ENCODE data around the gene STUB1. TPM values are rescaled to one million over a fixed set of nuclear protein-coding genes. Genes with fewer than 3 reads are reported as not detected.

STUB1 gene
- total RNA-seq: 98.9 TPM
- long read RNA-seq, transcript STUB1-201 (7 exons, 1,472 nt): major isoform, 233 of 267 reads
- long read RNA-seq, transcript STUB1-204 (6 exons, 875 nt): minor isoform, 5 of 267 reads
- long read RNA-seq, partial matches to known transcripts: 13 of 267 reads
- long read RNA-seq, other reads (novel, unspliced or antisense): 13 of 267 reads

- no peaks in the 10 kb centered on the region for H3K27me3 ChIP-seq
- ATAC-seq (peak; percentile 84), DNase-seq (peak; percentile 94)
- peak within 1 kb of the TSS; percentile 89 for H3K27ac ChIP-seq
- peaks cover 17% of the 10 kb centered on the region for H3K36me3 ChIP-seq
- H3K9me3 ChIP-seq: no peaks in the 10 kb centered on the region
- H3K4me1 ChIP-seq: peaks cover 30% of the 10 kb centered on the region
- H3K4me3 ChIP-seq: peak within 1 kb of the TSS; percentile 70
- TF ChIP-seq CTCF (IDR thresholded peaks at IDR 0.05): no peak
- intact Hi-C loops (cut with DNase I): no loop called here
These were observed at the start of gene STUB1 for GRCh38 chr16:679814-680624. TSS of gene STUB1 (plus strand) at chr16:680410. CDS start at chr16:680526, 116 bp downstream.

GRCh38 chr16:630815-631405 is 49.3 kb upstream of the STUB1 start, which contains the start of gene WFIKKN1:
TSS of gene WFIKKN1 (plus strand) at chr16:630985. CDS start at chr16:631254, 269 bp downstream.
- peak; percentile 87 for DNase-seq
- Histone ChIP-seq H3K27ac (peak within 1 kb of the TSS; percentile 65), H3K36me3 (peaks cover 14% of the 10 kb centered on the region), H3K4me1 (peaks cover 16% of the 10 kb centered on the region), H3K4me3 (no peak within 1 kb of the TSS), H3K27me3 (no peaks in the 10 kb centered on the region), H3K9me3 (no peaks in the 10 kb centered on the region)
- ATAC-seq: peak; percentile 6
- no peak for TF ChIP-seq CTCF (IDR thresholded peaks at IDR 0.05)
- intact Hi-C loops (cut with DNase I): no loop called here

- TF ChIP-seq CTCF (IDR thresholded peaks at IDR 0.05): no peak
- H3K9me3 ChIP-seq: no peaks in the 10 kb centered on the region
- peaks cover 9% of the 10 kb centered on the region for H3K36me3 ChIP-seq
- DNase-seq (no peak), ATAC-seq (no peak)
- H3K27me3 ChIP-seq: no peaks in the 10 kb centered on the region
- H3K4me3 ChIP-seq: no peak overlapping the region
- peaks cover 16% of the 10 kb centered on the region for H3K4me1 ChIP-seq
- no peak overlapping the region for H3K27ac ChIP-seq
- intact Hi-C loops (cut with DNase I): no loop called here
These were observed 48.3 kb upstream of the STUB1 start for GRCh38 chr16:631808-632358.

GRCh38 chr16:632486-633335 is 47.5 kb upstream of the STUB1 start:
- no peak for DNase-seq
- Histone ChIP-seq H3K27ac (no peak overlapping the region), H3K36me3 (peaks cover 9% of the 10 kb centered on the region), H3K9me3 (no peaks in the 10 kb centered on the region), H3K4me1 (peaks cover 22% of the 10 kb centered on the region), H3K27me3 (no peaks in the 10 kb centered on the region), H3K4me3 (no peak overlapping the region)
- TF ChIP-seq CTCF (IDR thresholded peaks at IDR 0.05): no peak
- intact Hi-C loops (cut with DNase I): no loop called here
- ATAC-seq: no peak

All from upper lobe of right lung (tissue), 1 donor.